ENCODE results near the gene NDUFV3.
"Not testable (repeated sequence)": the region's sequence is repeated elsewhere in the genome, so short reads cannot be mapped to it uniquely, and the experiment has no call there.

NDUFV3 gene

DNA sequence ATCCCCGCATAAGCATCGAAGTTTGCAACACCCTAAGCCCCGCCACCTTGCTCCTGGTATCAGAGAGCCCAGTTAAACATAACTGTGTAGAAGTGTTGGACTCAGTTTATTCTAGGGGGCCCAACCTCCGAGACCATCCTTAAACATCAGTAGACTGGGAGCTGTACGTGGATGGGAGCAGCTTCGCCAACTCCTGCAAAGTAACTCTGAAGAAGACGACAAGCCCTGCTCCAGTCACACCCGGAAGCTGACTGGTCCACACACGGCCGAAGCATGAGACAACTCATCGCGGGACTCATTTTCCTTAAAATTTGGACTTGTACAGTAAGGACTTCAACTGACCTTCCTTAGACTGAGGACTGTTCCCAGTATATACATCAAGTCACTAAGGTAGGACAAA lies 40.9 kb downstream of the NDUFV3 start:
- DNase-seq (ENCODE audit: low read depth, low spot score): not testable (repeated sequence)

DNA sequence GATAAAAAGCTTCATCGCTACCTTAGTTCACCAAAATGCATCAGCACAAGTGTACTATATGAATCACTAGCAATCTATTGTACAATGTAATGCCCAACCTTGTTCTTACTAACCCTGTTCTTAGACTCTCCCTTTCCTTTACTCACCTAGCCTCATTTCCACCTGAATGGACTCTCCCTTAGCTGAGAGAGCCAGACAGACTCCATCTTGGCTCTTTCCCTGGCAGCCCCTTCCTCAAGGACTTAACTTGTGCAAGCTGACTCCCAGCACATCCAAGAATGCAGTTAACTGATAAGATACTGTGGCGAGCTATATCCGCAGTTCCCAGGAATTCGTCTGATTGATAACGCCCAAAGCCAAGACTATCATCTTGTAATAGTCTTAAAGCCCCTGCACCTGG lies 43.3 kb downstream of the NDUFV3 start:
- not testable (repeated sequence) for DNase-seq (ENCODE audit: low read depth, low spot score)

- DNase-seq (ENCODE audit: low read depth, low spot score): not testable (repeated sequence)
Measured at GRCh38 chr21:42937034-42937940, 44.2 kb downstream of the NDUFV3 start.

DNA sequence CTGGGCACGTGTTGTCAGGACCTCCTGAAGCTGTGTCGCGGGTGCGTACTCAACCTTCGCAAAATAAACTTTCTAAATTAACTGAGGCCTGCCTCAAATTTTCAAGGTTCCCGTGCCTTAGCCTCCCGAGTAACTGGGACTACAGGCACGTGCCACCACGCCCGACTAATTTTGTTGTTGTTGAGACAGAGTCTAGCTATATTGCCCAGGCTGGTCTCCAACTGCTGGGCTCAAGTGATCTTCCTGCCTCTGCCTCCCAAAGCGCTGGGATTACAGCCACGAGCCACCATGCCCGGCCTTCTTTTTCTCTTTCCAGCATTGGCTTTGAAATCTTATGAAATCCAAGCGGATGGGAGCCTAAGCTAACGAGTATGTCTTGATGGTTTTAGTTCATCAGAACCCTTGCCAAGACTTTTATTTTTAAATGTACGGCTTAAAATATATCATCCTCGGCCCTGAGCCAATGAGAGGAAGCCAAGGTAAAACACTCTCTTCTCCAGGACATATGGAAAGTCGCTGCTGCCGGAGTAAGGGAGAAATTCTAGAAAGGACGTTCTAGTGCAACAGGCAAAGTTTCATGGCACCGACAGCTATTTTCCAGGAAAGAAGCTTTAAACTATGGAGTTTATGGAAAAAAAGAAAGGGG lies 45.0 kb downstream of the NDUFV3 start:
- no peak for DNase-seq (ENCODE audit: low read depth, low spot score)

- not testable (repeated sequence) for DNase-seq (ENCODE audit: low read depth, low spot score)
Measured at GRCh38 chr21:42938606-42938995, 45.5 kb downstream of the NDUFV3 start.

DNA sequence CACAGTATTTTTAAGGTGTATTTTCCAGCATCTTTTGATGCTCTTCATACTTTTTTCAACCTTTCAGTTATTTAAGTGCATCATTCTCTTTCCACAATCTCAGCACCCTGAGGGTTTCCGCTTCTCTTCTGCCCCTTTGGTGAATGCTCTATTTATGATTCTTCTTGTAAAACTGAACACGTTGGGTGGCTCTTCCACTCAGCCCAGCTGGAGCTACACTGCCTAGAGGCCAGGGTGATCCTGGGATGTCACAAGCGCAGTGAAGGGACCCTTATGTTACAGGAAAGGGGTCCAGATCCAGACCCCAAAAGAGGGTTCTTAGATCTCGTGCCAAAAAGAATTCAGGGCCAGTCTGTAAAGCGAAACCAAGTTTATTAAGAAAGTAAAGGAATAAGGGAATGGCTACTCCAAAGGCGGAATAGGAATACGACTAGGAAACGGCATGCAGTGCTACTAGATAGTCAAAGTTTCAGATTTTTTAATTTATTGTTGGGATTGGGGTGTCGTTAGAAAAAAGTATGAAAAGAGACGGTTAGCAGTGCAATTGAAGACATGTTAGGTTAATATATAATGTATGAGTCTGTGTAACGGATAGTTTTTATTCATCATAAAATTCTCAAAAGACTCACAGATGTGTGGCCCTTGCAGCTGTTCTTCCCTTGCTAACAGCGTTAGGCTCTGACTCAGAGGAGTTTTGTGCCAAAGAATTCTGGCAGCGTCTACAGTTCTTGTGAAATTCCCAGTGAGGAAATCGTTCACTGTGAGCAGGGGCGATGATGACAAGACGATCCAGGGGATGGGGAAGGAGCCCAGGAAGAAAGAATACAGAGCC lies 46.7 kb downstream of the NDUFV3 start:
- DNase-seq (ENCODE audit: low read depth, low spot score): no peak

- no peak for DNase-seq (ENCODE audit: low read depth, low spot score)
Measured at GRCh38 chr21:42941696-42942085, 48.6 kb downstream of the NDUFV3 start.

DNA sequence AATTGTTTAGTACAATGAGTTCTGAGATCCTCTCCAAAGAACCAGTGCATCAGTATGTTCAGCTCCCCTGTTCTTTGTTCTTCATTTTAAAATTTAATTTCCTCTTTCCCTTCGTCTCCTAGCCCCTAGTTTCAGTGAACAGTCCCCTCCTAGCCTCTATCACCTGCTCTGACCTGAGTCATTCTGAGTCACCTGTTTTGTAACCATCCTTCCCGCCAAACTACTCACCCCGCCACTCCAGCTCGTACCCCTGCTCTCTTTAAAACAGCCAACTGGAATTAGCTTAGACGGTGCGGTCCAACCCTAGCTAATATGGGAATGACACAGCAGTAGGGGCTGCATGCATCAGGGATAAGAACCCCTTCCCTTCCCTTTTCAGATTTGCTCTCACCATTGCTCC lies 49.1 kb downstream of the NDUFV3 start:
- DNase-seq (ENCODE audit: low read depth, low spot score): no peak

GRCh38 chr21:42949094-42949755 lies 56.1 kb downstream of the NDUFV3 start:
- DNase-seq (ENCODE audit: low read depth, low spot score): not testable (repeated sequence)

GRCh38 chr21:42951193-42951592 lies 58.1 kb downstream of the NDUFV3 start:
- DNase-seq (ENCODE audit: low read depth, low spot score): not testable (repeated sequence)

GRCh38 chr21:42956824-42957630 lies 63.9 kb downstream of the NDUFV3 start:
- DNase-seq (ENCODE audit: low read depth, low spot score): no peak

DNA sequence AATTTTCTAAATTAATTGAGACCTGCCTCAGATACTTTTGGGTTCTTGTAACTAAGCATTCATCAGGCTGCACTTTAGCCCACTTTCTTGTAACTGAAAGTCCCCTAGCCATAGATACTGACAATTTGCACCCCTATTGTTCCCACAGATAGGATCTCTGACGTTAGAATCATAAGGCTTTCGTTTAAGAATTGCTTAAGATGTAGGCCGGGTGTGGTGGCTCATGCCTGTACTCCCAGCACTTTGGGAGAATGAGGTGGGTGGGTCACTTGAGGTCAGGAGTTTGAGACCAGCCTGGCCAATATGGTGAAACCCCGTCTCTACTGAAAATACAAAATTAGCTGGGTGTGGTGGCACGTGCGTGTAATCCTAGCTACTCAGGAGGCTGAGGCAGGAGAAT lies 65.0 kb downstream of the NDUFV3 start:
- not testable (repeated sequence) for DNase-seq (ENCODE audit: low read depth, low spot score)

- no peak for DNase-seq (ENCODE audit: low read depth, low spot score)
Measured at GRCh38 chr21:42959728-42960127, 66.6 kb downstream of the NDUFV3 start.

DNA sequence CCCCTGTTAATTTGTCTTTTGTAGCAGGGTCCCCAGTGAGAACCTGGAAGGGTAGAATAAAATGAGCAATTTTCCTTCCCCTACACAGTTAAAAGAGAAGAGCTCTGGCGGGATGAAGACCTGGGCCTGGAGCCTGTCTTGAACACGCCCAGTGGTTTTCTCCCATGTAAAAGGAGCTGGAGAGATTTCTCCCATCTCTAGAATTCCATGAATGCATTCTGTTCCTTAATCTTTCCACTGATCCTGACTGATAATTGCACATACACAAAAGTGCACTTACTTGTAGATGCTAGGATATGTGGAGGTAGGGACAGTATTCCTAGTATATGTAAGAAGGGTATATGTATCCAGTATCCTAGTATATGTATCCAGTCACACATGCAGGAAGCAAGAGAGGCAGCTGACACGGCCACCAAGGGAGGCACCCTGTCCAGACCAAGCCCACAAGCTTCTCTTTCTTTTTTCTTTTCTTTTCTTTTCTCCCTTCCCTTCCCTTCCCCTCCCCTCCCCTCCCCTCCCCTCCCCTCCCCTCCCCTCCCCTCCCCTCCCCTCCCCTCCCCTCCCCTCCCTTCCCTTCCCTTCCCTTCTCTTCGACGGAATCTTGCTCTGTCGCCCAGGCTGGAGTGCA lies 69.4 kb downstream of the NDUFV3 start:
- DNase-seq (ENCODE audit: low read depth, low spot score): no peak
